HFF-Myc (cell line): Measurements from ENCODE around the gene HEPACAM.

Source experiments
- DNase-seq: peaks from one replicate; pipeline ENCODE4 v3.0.0-alpha.2; 2011; ENCODE audit warnings: low read depth; ENCODE audit errors: extremely low read depth
- H3K4me3 ChIP-seq: replicated peaks from 2 replicates; pipeline ENCODE4 v1.5.1; 2011; ENCODE audit warnings: low read depth, mild to moderate bottlenecking, control low read depth, low read length
- CTCF ChIP-seq: IDR thresholded peaks from 2 replicates; pipeline ENCODE4 v1.5.1; 2012; ENCODE audit warnings: mild to moderate bottlenecking, low read depth, low read length, control low read depth; ENCODE audit errors: missing control alignments

HEPACAM gene

DNA sequence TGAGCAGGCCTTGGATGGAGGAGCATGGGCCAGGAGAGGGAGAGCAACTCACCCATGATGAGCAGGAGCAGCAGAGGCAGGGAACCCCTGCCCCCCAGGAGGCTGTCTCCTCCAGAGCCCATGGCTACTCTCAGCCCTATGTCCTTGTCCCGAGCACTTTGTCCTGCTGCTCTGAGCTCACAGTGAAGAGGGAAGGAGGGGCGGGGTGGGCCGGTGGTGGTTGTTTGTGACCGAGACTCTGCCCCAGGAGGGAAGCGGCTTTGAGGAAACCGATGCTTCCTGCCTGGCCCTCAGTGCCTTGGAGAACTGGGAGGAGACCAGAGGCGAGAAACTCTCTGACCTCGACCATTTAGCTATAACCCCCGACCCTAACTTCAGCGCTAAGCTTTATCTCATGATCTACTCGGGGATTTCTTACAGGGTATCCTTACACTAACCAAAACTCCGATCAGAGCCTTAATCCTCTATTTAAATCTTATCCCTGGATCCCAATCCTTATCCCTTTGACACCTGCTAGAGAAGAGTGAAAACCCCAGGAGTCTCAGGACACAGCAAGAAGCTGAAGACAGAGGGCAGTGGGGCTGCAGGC is 38.1 kb downstream of the HEPACAM start, which contains the start of gene ROBO4:
ROBO4 (minus strand) TSS at position 192 of the 589 bp plus-strand sequence; CDS start at position 122, 70 bp downstream.
- no peak for DNase-seq
- no peak within 1 kb of the TSS for H3K4me3 ChIP-seq
- no peak for TF ChIP-seq CTCF

DNA sequence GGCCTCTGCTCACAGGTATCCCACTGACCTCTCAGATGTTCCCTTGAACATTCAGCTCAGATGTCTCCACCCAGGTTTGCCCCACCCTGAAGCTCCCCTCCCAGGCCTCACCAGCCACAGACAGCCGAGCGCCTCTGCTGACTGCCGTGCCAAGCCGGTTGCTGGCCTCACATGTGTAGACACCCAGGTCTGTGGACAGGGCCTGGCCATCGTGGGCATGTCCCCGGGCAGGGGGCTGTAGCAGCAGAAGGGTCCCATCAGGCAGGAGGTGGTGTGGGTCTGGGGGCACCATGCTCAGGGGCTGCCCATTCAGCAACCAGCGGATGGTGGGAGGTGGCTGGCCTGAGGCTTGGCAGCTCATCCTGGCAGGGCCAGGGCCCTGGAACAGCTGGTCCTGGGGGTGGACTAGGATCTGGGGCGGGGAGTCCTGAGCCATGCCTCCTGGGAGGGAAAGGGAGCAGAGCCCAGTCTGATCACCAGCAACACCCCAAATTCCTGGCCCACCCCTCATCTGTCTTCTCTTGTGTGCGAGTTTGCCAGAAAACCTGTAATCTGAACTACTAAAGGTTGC is 38.9 kb downstream of the HEPACAM start:
- DNase-seq, result no peak
- no peak overlapping the region for H3K4me3 ChIP-seq
- no peak for TF ChIP-seq CTCF

DNA sequence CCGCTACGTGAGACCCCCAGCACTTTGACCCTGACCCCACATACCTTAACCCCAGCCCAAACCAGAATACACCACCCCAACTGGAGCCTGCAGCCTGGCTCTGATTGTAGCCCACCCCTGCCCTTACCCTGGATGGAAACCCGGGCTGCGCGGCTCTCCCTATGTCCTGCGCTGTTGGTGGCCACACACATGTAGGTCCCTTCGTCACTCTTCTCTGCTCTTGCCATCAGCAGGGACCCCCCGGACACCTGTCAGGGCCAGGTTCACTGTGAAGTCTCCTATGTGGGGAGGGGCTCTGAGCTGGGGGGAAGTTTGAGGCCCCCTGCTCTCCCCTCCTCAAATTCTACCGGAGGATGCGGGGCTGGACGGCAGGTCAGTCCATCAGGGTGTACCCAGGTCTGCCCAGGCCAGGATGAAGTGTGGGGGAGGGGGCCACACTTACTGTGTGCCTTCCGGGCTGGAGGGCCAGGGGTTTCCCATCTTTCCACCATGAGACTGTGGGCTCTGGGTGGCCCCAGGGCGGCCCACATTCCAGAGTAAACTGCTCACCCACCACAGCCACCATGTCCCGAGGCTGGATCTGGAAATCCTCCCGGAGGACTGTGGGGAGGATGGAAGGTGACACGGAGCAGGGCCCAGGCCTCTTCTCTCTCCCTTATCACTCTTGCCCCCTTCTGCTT is 39.6 kb downstream of the HEPACAM start:
- H3K4me3 ChIP-seq, result no peak overlapping the region
- DNase-seq, result no peak
- no peak for TF ChIP-seq CTCF

- no peak for DNase-seq
- no peak overlapping the region for H3K4me3 ChIP-seq
- TF ChIP-seq CTCF, result no peak
These were observed 40.3 kb downstream of the HEPACAM start for GRCh38 chr11:124895471-124895971.

GRCh38 chr11:124894606-124895430 is 41.0 kb downstream of the HEPACAM start:
- H3K4me3 ChIP-seq, result no peak overlapping the region
- DNase-seq, result no peak
- TF ChIP-seq CTCF, result no peak

GRCh38 chr11:124893781-124894401 is 42.0 kb downstream of the HEPACAM start:
- no peak overlapping the region for H3K4me3 ChIP-seq
- no peak for DNase-seq
- TF ChIP-seq CTCF, result no peak
